Fibroblast of pulmonary artery (primary cell): ENCODE results near the gene F8.

ENCODE experiments used
- DNase-seq: peaks from one replicate; pipeline ENCODE4 v3.0.0-alpha.2; 2010; ENCODE audit warnings: low read depth
- H3K4me3 ChIP-seq: replicated peaks from 2 replicates; pipeline ENCODE4 v1.5.1; 2011; ENCODE audit warnings: low read depth, mild to moderate bottlenecking, control low read depth, low read length, moderate library complexity
- TF ChIP-seq, protein P1 (sequence below): IDR thresholded peaks from 2 replicates; pipeline ENCODE4 v1.5.1; 2011; ENCODE audit warnings: mild to moderate bottlenecking, control low read depth, low read length, inconsistent platforms; ENCODE audit errors: missing control alignments

F8 gene

GRCh38 chrX:155031657-155032056 lies 9.1 kb upstream of the F8 start:
- TF ChIP-seq, protein P1, sequence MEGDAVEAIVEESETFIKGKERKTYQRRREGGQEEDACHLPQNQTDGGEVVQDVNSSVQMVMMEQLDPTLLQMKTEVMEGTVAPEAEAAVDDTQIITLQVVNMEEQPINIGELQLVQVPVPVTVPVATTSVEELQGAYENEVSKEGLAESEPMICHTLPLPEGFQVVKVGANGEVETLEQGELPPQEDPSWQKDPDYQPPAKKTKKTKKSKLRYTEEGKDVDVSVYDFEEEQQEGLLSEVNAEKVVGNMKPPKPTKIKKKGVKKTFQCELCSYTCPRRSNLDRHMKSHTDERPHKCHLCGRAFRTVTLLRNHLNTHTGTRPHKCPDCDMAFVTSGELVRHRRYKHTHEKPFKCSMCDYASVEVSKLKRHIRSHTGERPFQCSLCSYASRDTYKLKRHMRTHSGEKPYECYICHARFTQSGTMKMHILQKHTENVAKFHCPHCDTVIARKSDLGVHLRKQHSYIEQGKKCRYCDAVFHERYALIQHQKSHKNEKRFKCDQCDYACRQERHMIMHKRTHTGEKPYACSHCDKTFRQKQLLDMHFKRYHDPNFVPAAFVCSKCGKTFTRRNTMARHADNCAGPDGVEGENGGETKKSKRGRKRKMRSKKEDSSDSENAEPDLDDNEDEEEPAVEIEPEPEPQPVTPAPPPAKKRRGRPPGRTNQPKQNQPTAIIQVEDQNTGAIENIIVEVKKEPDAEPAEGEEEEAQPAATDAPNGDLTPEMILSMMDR, result no peak
- no peak for DNase-seq
- H3K4me3 ChIP-seq, result no peak overlapping the region

GRCh38 chrX:155028877-155029291 lies 6.4 kb upstream of the F8 start:
- peak; percentile 72 for DNase-seq
- TF ChIP-seq, protein P1, result no peak
- peak overlapping the region; percentile 77 for H3K4me3 ChIP-seq

DNA sequence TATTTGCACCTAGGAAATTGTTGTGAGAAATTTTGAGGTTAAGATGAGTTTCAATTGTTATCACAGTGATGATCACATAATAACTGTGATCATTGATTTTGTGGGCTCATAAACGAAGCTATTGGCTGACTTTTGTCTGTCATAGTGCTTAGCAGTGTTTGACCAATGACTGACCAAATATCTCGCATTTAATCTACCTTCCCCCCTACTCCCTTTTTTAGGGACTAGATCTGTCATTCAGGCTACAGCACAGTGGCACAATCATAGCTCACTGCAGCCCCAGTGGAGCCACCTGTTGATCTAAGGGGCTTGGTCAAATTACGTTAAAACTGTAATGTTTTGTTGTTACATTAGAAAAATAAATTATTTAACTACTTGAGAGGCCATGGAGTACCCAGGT lies 5.6 kb upstream of the F8 start:
- TF ChIP-seq, protein P1, result no peak
- H3K4me3 ChIP-seq, result peak overlapping the region; percentile 77
- no peak for DNase-seq

GRCh38 chrX:155027509-155028066 lies 5.1 kb upstream of the F8 start:
- H3K4me3 ChIP-seq, result peak overlapping the region; percentile 77
- peak; percentile 89 for DNase-seq
- TF ChIP-seq, protein P1, result no peak

- TF ChIP-seq, protein P1, result no peak
- H3K4me3 ChIP-seq, result peak within 1 kb of the TSS; percentile 77
- peak; percentile 95 for DNase-seq
Observed at GRCh38 chrX:155026727-155027508, 4.4 kb upstream of the F8 start, which contains the start of gene FUNDC2. Gene FUNDC2, plus strand, starts transcription at chrX:155026844. Its CDS starts 95 bp downstream, at chrX:155026939.

DNA sequence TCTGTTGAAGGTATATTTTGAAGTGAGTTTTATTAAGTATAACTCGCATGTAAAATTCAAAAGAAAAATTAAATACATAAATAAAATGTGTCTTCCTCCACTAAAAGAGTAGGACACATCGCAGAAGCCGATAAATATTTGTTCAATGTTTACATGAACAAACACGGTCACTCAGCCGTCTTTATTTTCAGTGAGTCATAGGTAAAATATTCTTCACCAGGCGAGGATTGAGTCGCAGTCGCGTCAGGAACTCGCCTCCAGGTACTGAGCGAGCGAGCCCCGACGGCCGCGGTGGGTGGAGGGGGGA lies 3.9 kb upstream of the F8 start:
- H3K4me3 ChIP-seq, result peak overlapping the region; percentile 77
- no peak for DNase-seq
- TF ChIP-seq, protein P1, result no peak
